ENCODE results near the gene MASP2. TPM values are rescaled to one million over a fixed set of nuclear protein-coding genes. Genes with fewer than 3 reads are reported as not detected.
A peak's percentile ranks its signal among the peaks of the same experiment; 100 is the strongest.
"Not testable (repeated sequence)": the region's sequence is repeated elsewhere in the genome, so short reads cannot be mapped to it uniquely, and the experiment has no call there.

MASP2 gene
- total RNA-seq, 1 donor from 2014 or later, result not detected

- no peak for TF ChIP-seq CTCF (conservative IDR thresholded peaks at IDR 0.05; ENCODE audit: low read depth, low read length)
- no peak for DNase-seq (ENCODE audit: low read depth)
- no peak overlapping the region for H3K4me3 ChIP-seq (ENCODE audit: low read depth, low read length)
Observed at GRCh38 chr1:11042995-11043874, 3.8 kb downstream of the MASP2 start.

GRCh38 chr1:11042065-11042464 is 5.0 kb downstream of the MASP2 start:
- no peak overlapping the region for H3K4me3 ChIP-seq (ENCODE audit: low read depth, low read length)
- TF ChIP-seq CTCF (conservative IDR thresholded peaks at IDR 0.05; ENCODE audit: low read depth, low read length), result no peak
- DNase-seq (ENCODE audit: low read depth), result no peak

GRCh38 chr1:11041048-11041447 is 6.0 kb downstream of the MASP2 start:
- TF ChIP-seq CTCF (conservative IDR thresholded peaks at IDR 0.05; ENCODE audit: low read depth, low read length), result no peak
- no peak for DNase-seq (ENCODE audit: low read depth)
- no peak overlapping the region for H3K4me3 ChIP-seq (ENCODE audit: low read depth, low read length)

GRCh38 chr1:11040105-11040429 is 7.0 kb downstream of the MASP2 start:
- DNase-seq (ENCODE audit: low read depth); H3K4me3 ChIP-seq (ENCODE audit: low read depth, low read length): not testable (repeated sequence)

- H3K4me3 ChIP-seq (ENCODE audit: low read depth, low read length), result no peak overlapping the region
- no peak for TF ChIP-seq CTCF (conservative IDR thresholded peaks at IDR 0.05; ENCODE audit: low read depth, low read length)
- no peak for DNase-seq (ENCODE audit: low read depth)
Observed at GRCh38 chr1:11039351-11040104, 7.5 kb downstream of the MASP2 start.

GRCh38 chr1:11037740-11038182 is 9.3 kb downstream of the MASP2 start:
- DNase-seq (ENCODE audit: low read depth), result no peak
- no peak overlapping the region for H3K4me3 ChIP-seq (ENCODE audit: low read depth, low read length)
- TF ChIP-seq CTCF (conservative IDR thresholded peaks at IDR 0.05; ENCODE audit: low read depth, low read length), result peak; percentile 99

- not testable (repeated sequence) for DNase-seq (ENCODE audit: low read depth)
Observed at GRCh38 chr1:11037019-11037739, 9.9 kb downstream of the MASP2 start.

More at GRCh38 chr1:11037019-11037739, 9.9 kb downstream of the MASP2 start:
- not testable (repeated sequence) for H3K4me3 ChIP-seq (ENCODE audit: low read depth, low read length)
